Fibroblast of skin of right quadriceps (primary cell): ENCODE results near the gene GABBR2.
"Not testable (repeated sequence)": the region's sequence is repeated elsewhere in the genome, so short reads cannot be mapped to it uniquely, and the experiment has no call there.

Experiments
- DNase-seq: peaks from one replicate; pipeline ENCODE4 v3.0.0-alpha.2; 2013

GABBR2 gene

GRCh38 chr9:98504298-98505282, 204.1 kb downstream of the GABBR2 start:
- DNase-seq = no peak

DNA sequence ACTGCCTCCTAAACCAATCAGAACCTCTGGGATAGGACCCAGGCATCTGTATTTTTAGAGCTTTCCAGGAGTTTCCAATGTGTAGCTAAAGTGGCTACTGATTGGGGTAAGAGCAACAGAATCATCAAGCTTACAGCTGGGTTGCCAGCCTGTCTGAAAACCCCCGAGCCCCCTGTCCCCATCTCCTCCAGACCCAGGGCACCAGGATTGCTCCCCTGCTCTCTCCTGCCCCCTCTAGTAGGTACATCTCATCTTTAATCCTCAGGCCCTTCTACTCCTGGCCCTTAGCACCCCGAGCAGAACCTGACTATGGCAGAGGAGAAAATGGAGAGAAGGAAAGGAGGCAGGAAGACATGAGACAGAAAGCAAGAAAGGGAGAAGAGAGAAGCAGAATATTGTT, 204.9 kb downstream of the GABBR2 start:
- DNase-seq = no peak

- DNase-seq = peak; percentile 59
Measured at GRCh38 chr9:98502976-98503325, 205.8 kb downstream of the GABBR2 start.

GRCh38 chr9:98502311-98502975, 206.3 kb downstream of the GABBR2 start:
- peak; percentile 44 for DNase-seq

DNA sequence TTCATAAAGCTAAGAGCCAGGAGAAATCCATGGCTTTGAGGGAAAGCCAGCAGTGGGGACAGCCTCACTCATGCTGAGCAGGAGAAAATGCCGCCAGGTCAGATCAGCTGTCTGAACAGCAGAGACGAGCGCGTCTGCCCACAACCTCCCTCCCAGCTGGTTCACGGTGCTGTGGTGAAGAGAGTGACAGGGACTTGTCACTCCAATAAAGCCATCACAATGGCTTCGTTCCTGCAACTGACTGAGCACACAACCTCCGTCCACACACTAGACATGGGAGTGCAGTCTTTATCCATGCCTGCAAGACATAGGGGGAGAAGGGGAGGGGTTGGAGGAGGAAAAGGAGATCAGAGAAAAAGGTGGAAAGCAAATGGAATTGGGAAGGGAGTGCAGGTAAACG, 206.9 kb downstream of the GABBR2 start:
- no peak for DNase-seq

DNA sequence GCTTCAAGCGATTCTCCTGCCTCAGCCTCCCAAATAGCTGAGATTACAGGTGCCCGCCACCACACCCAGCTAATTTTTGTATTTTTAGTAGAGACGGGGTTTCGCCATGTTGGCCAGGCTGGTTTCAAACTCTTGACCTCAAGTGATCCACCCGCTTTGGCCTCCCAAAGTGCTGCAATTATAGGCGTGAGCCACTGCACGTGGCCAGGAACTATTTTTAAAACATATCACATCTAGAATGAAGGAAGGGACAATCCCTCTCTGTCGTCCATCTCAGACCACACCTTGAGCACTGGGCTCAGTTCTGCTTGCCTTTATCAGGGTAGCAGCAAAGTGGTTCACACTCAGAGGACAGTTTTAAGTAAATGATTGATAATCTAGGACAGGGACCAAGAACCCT, 207.5 kb downstream of the GABBR2 start:
- not testable (repeated sequence) for DNase-seq

GRCh38 chr9:98500337-98500919, 208.3 kb downstream of the GABBR2 start:
- no peak for DNase-seq

DNA sequence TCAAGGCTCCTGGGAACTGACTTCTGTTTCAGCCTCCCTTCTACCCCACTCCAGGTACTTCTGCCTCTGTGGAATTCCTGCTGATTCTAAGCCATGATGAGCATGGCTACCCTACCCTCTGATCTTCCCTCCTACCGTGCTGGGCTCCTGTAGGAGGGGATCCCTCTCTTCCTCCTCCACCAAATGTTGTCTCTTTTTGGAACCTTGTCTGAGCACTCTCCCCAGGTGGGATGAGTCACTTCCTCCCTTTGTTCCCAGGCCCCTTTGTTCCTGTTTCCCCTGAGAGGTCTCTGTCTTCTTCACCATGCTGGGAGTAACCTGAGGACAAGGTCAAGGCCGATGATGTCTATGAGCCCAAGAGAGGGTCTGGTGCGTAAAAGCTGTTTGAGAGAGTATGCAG, 213.2 kb downstream of the GABBR2 start:
- no peak for DNase-seq

GRCh38 chr9:98494852-98495251, 213.9 kb downstream of the GABBR2 start:
- DNase-seq = no peak

DNA sequence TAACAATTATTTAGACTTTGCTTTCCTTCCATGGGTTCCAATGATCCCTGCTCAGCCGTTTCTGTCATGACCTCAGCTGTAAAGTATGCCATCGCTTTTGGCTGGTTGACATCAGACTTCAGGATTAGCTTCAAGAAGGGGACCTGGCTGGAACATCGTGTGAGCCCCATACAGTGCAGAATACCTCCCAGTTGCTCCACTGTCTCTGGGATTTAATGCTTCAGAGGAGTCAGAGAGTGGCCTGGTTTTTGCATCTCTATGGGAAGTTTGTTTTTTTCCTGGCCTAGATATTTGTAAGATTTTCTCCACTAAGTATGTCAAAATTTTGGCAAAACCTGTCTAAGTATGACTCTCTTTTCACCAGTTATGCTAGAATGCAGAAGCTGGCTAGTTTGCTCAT, 216.9 kb downstream of the GABBR2 start:
- DNase-seq = peak; percentile 71

DNA sequence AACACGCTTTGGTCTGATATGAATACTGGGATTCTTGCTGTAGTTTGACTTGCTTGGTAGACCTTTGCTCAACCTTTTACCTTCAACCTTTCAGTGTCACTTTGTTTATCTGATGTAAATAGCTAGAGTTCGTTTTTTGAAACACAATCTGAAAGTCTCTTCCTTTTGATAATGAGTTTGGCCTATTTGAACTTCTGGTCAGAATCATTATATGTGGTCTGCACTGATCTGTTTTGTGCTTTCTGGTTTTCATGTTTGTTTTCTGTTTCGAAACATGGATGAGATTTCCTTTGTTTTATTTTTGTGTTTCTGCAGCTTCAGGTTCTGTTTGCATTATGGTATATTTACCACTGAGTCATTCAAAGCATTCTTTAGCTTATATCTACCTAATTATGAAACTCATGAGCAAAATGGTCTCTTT, 217.5 kb downstream of the GABBR2 start:
- DNase-seq = no peak

- DNase-seq = peak; percentile 97
Measured at GRCh38 chr9:98488571-98489312, 220.0 kb downstream of the GABBR2 start.

- peak; percentile 40 for DNase-seq
Measured at GRCh38 chr9:98485706-98486105, 223.0 kb downstream of the GABBR2 start.

- DNase-seq = peak; percentile 36
Measured at GRCh38 chr9:98484162-98484561, 224.6 kb downstream of the GABBR2 start.

DNA sequence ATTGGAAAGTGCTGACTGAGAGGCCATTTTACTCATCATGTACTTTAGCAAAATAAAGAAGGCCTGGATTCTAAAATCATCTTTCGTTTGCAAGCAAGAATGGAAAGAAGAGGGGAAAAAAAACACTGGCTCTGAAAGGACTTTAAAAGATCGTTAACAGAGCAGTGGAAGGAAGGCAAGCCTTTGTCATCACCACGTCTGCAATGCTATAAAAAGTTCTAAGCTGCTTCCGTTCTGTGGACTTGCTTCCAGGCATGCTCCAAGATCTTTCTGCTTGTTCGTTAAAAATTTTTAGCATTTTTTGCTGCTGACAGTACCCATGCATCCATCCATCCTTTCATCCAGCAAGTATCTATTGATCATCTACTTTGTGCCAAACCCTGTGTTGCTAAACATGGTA, 226.5 kb downstream of the GABBR2 start:
- DNase-seq = peak; percentile 86

DNA sequence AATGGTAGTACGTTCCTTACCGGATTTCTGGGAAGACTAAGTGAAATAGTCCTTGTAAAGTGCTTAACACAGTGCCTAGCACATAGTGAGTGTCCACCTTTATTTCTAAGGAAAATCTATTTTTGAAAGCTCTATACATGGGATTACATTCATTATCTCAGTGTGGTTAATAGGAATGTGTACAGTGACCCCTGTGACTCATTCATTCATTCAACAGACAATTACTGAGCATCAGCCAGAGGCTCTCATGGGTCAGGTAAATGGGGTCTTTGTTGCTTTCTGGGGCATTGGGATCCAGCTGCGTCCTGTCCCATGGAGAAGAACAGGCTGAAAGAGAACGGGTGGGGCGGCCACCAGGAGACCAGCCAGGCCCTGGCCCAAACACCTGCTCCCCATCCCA, 227.1 kb downstream of the GABBR2 start:
- peak; percentile 41 for DNase-seq

DNA sequence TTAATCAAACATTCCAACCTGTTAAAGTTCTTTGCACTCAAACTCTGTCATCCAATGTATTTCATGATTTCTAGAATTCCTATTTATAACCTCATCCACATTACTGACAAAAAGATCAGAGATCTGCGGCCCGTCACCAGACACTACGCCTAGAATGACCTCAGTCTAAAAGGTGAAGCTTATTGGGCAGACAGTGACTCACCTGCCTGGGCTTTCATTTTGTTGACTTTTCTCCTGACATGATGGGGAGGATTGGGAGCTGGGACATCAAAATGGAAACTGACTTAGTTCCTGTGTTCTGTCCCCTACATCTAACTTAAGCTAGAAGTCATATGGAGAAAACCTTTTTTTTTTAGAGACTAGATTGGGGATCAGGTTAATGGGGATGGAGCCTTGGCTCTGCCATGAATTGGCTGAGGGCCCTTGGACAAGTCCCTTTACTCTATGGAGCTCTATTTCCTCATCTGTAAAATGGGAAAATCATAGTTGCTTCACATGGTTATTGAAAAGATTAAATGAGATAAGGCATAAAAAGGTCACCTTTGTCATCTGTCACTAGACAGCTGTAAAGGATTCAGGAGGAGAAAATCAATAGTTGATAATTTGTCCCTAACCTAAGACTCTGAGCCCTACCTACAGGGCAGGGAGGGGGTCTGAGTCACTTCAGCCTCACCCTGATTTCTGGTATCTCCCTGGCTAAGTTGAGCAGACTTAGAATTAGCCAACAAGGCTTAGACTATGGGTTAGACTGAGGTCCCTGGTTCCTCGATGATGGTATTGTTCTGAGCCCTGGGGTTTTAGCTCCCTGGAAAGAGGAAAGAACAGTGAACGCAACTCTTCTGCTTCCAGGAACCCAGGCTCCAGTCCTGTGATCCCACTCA, 228.5 kb downstream of the GABBR2 start:
- DNase-seq = no peak

DNA sequence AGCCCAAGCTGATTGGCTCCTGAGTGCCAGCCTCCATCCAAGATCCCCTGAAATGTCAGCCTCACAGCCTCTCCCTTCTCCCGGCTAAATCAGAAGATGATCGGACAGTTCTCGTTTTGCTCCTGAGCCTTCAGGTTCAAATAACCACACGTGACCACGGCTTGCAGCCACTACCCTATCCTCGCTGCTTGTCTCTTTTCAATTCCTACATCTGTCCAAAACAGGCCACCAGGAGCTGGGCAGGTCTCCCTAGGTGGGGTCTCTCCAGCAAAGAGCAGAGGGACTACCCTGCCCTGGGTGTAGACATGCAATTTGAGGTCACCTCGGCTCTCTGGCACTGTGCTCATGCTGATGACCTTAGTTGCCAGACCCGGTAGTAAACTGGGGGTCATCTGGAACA, 229.3 kb downstream of the GABBR2 start:
- no peak for DNase-seq

GRCh38 chr9:98477884-98478283, 230.9 kb downstream of the GABBR2 start:
- DNase-seq = no peak

DNA sequence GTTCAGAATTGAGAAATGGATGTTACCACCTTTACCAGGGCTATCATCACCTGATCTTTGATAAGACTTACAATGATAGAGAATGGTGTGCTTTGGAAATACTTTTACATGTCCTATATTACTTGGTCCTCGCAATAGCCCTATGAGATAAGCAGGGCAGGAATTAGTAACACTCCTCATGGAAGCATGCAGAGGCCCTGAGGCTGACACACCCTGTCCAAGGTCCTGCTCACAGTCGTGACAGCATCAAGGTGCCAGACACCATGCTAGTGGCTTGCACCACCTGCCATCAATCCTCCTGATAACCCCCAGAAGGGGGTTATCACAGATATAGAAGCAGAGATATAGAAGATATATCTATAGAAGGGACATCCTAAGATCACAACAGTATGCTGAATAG, 236.5 kb downstream of the GABBR2 start:
- DNase-seq = no peak

- DNase-seq = no peak
Measured at GRCh38 chr9:98471185-98471584, 237.6 kb downstream of the GABBR2 start.
